Measurements from ENCODE around the gene NKX2-4. TPM values are rescaled to one million over a fixed set of nuclear protein-coding genes. Genes with fewer than 3 reads are reported as not detected.
"Not testable (repeated sequence)": the region's sequence is repeated elsewhere in the genome, so short reads cannot be mapped to it uniquely, and the experiment has no call there.

The NKX2-4 gene
- polyA plus RNA-seq (ENCODE audit: insufficient read length), result not detected

DNA sequence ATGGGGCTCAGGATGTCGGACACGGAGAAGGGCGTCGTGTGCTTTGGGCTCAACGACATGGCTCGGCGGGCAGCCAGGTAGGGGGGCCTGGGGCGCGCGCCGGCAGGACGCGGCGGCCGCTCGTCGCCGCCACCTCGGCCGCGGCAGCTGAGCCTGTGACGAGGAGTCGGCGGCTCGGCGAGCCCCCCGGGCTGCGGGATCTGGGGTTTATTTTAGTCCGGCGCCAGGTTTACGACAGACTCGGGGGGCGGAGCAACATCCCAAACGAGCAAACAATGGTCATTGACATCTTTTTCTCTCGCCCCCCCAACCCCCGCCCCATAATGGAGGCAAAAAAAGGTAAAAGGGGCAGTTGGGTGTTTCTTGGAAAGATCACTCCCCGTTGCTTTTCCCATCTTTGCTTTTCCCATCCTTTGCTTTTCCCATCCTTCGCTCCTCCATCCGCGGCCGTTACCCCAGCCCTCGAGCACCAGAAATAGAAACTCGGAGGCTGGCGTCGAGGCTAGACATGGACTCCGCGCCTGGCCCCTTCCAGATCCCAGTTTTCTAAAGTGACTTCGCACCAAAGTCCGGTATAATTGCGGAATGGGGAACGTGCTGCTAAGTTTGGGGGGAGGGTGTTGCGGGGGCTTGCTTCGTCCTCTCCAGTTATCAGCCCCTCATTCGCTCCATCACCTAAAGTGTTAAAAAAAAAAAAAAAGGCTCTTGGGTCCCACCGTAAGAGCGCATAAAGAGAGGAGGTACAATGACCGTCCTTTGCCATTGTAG, at the start of gene NKX2-4:
NKX2-4 (minus strand) TSS at position 186 of the 768 bp plus-strand sequence; CDS start at position 59, 127 bp downstream.
- DNase-seq (ENCODE audit: low read depth), result no peak

GRCh38 chr20:21437816-21438215, 40.5 kb upstream of the NKX2-4 start:
- DNase-seq (ENCODE audit: low read depth), result no peak

GRCh38 chr20:21437248-21437647, 39.9 kb upstream of the NKX2-4 start:
- no peak for DNase-seq (ENCODE audit: low read depth)

DNA sequence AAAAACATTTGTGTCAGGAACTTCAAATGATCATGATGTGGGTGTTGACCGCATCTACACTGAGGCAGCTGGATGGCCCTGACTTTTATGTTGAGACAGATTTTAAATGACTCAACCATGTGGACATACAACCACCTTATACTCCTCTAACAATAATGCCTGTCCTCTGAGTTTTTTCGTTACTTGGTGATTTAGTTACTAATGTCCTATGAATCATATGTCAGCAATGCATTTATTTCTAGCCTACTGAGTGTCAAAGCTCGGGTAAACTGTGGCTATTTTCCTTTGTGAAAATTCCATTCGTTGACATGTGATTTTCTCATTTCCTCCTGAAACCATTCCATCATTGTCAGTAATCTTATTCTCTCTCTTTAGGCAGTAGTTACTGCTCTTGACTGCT, 38.9 kb upstream of the NKX2-4 start:
- no peak for DNase-seq (ENCODE audit: low read depth)

DNA sequence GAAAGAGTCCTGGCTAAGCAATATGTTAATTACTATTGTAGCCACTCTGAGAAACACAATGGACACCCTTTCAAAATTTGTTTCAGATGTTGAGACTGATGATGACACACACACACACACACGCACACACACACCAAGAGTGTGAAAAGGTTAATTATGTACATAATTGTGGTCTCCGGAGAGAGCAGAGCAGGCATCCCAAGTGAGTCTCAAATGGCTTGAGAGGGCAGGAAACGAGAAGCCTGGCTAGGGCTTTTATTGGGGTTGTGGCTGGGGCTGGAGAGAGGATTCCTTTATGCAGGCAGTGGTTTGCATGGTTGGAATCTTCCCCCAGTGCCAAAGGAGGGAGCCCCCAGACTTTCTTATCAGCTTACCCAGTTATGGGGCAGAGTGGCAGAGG, 38.2 kb upstream of the NKX2-4 start:
- DNase-seq (ENCODE audit: low read depth), result no peak

DNA sequence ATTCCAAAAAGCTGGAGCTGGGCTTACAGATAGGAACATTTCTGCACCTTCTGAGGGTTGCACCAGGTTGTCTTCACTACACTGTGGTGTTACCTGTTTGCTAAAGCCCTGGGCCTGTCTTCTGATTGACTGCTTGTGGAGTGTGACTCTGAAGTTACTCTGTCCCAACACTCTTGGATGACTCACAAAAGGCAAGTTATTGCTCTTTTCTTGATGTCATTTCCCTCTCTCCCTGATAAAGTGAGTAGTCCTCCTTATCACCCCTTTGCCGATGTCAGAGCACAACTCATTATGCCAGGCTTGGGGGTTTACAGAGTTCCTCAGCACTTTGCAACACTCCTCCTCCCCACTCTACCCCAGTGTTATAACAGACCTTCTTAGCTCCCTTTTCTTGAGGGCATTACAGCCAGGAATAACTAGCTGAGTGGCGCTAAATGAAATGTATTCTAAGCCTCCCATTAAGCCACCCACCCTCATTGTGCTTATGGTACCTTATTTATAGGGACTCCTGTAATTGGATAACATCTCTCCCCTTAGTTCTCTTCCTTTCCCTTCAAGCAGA, 36.1 kb upstream of the NKX2-4 start:
- no peak for DNase-seq (ENCODE audit: low read depth)

DNA sequence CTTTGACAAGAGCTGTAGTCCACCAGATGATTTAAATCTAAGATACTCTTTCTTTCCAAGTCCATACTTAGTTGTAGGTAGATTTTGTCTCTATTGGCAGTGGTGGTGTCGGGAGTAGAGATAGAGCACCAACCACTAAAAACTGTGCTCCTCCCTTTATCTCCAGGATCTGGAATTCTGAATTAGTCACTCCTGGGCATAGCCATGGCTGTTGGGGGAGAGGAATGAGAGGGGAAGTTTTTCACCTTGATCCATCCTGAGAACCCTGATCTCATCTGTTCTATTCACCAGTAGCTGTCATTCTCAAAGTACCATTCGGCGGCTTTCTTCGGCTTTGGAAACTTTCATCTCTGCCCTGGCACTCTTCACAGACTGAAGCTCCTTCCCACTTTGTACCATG, 35.6 kb upstream of the NKX2-4 start:
- DNase-seq (ENCODE audit: low read depth), result no peak

- DNase-seq (ENCODE audit: low read depth), result no peak
Measured at GRCh38 chr20:21430020-21430419, 32.7 kb upstream of the NKX2-4 start.

- no peak for DNase-seq (ENCODE audit: low read depth)
Measured at GRCh38 chr20:21424846-21425245, 27.5 kb upstream of the NKX2-4 start.

DNA sequence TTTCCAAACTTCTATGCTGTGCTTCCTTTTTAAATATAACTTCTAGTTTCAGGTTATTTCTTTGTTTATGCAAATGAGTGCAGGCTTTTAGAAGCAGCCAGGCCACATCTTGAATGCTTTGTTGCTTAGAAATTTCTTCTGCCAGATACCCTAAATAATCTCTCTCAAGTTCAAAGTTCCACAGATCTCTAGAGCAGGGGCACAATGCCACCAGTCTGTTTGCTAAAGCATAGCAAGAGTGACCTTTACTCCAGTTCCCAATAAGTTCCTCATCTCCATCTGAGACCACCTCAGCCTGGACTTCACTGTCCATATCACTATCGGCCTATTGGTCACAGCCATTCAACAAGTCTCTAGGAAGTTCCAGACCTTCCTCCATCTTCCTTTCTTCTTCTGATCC, 26.4 kb upstream of the NKX2-4 start:
- not testable (repeated sequence) for DNase-seq (ENCODE audit: low read depth)

DNA sequence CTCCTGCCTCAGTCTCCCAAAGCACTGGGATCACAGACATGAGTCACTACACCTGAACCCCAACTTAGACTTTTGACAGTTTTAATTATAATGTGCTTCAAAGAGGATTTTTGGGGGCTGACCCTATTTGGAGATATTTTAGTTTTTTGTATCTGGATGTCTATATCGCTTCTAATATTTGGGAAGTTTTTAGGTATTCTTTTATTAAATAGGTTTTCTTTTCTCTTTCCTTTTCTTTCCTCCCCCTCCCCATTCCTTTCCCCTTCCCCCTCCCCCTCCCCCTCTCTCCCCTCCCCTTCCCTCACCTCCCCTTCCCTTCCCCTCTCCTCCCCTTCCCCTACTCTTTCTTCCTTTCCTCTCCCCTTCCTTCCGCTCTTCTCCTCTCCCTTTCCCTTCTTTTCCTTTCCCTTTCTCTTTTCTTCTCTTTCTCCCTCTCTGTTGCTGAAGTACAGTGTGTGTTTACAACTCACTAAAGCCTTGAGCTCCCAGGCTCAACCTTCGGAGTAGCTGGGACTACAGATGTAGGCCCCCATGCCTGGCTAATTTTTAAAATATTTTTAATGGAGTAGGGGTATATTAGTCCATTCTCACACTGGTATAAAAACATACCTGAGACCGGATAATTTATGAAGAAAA, 24.4 kb upstream of the NKX2-4 start:
- no peak for DNase-seq (ENCODE audit: low read depth)

GRCh38 chr20:21419147-21419546, 21.8 kb upstream of the NKX2-4 start:
- DNase-seq (ENCODE audit: low read depth), result not testable (repeated sequence)

GRCh38 chr20:21413996-21414395, 16.7 kb upstream of the NKX2-4 start:
- DNase-seq (ENCODE audit: low read depth), result not testable (repeated sequence)

GRCh38 chr20:21411725-21412124, 14.4 kb upstream of the NKX2-4 start:
- no peak for DNase-seq (ENCODE audit: low read depth)

DNA sequence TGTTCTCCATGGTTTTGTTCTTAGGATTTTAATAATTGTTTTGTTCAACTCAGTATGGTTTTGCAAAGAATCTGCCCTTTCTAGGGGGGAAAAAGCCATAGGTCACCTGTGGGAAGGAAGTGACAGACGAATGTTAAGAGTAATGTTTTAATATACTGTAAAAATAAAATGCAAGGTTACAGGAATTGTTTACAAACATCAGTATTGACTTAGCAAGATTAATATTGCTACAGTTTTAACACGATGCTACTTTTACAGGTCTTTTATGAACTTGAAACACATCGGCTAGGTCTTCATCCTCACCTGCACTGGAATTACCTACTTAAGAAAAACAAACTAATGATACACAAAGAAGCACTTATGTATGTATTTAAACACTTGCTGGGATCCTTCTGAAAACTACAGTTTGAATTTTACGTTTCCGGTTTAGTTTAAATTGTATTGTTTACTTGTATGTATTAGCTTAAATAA, 1.7 kb upstream of the NKX2-4 start:
- no peak for DNase-seq (ENCODE audit: low read depth)

DNA sequence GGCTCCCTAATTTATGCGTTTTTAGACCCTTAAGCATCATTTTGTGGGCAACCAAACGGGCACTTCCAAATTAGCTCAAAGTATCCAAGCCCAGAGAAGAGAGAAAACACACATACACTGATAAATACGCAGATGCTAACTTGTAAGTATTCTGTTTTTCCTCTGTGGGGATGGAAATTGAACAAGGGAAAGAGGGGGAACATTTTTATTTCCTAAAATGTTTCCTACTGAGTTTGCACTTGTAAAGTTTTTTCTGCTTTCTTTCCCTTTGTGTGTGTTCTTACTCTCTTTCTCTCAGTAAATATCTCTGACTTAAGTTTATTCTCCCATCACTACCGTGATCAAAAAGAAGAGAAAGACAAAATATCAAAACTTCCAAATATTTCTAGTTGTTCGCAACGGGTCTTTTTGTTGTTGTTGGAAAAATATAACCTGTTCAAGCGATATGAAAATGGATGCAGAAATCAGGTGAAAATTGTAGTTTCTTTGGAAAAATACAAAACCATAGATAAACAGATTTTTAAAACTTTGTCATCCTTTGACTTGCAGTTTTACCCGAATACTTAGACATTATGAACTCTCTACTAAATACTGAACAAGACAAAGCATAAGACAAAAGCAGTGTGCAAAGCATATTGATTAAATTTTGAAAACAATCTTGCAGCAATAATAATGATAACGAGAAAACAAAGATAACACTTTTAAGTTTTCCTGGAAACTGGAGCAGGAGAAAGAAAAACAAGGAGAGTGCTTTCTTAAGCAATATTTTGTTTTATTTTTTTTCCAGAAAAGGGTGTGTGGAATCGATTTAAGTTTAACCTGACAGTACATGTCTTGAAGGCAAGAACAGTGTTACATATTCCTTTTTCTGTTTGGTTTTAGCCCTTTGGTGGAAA, 1.0 kb upstream of the NKX2-4 start:
- no peak for DNase-seq (ENCODE audit: low read depth)

GRCh38 chr20:21396599-21397340, 556 bp downstream of the NKX2-4 start:
- no peak for DNase-seq (ENCODE audit: low read depth)

GRCh38 chr20:21395666-21396598, 1.4 kb downstream of the NKX2-4 start:
- DNase-seq (ENCODE audit: low read depth), result no peak

DNA sequence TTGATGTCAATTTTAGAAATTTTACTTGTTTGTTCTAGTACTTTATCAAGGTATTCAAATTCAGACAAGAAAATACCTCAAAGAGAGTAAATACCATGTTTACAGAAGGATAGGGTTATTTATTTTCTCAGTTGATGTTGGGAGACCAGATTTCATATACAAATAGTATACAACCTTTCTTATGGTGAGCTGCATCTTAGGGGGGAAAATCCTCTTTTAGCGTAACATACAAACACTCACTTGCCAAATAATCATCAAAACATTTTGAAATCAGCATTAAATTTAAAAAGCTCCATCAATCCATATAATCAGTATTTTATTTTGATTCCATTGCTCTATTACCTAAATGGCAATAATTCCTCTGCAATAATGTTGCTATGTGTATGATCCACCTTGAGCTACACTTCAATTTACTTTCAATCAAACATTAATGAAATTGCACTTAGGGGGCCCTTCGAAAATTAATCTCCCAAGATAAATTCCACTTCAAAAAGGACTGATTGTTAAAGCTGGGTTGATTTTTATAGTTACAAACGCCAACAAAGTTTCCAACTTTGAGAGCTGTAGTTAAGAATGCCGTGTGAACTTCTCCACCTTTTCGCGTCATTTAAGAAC, 2.2 kb downstream of the NKX2-4 start:
- DNase-seq (ENCODE audit: low read depth), result no peak

DNA sequence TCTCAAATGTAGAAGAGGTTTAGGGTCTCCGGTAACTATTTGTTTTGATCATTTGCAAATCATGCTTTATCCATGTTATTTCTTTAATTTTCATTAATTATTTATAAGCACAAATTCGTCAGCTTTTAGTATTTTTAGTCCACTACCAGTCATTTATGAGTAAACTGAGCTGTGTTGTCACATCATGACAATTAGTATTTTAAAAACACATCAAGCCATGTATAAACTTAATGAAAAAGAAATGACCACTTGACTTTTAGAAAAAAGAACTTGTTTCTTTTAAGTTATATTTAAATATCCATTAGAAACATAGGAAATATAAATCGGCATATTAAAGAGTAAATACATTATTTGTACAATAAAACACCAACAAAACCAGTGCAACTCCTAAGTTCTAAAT, 2.8 kb downstream of the NKX2-4 start:
- no peak for DNase-seq (ENCODE audit: low read depth)

All from forelimb muscle (tissue), 1 donor.